HUDEP-2 (cell line): Measurements from ENCODE around the gene SLC25A17.
A peak's percentile ranks its signal among the peaks of the same experiment; 100 is the strongest.
"Not testable (repeated sequence)": the region's sequence is repeated elsewhere in the genome, so short reads cannot be mapped to it uniquely, and the experiment has no call there.

Experiments used
- DNase-seq, 76 experiments: peaks; one replicate each; lab custom pipeline; 2025; ENCODE audit not compliant: unreplicated experiment in 76 of 76; lab: John Stamatoyannopoulos, UW

The SLC25A17 gene, protein sequence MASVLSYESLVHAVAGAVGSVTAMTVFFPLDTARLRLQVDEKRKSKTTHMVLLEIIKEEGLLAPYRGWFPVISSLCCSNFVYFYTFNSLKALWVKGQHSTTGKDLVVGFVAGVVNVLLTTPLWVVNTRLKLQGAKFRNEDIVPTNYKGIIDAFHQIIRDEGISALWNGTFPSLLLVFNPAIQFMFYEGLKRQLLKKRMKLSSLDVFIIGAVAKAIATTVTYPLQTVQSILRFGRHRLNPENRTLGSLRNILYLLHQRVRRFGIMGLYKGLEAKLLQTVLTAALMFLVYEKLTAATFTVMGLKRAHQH

DNA sequence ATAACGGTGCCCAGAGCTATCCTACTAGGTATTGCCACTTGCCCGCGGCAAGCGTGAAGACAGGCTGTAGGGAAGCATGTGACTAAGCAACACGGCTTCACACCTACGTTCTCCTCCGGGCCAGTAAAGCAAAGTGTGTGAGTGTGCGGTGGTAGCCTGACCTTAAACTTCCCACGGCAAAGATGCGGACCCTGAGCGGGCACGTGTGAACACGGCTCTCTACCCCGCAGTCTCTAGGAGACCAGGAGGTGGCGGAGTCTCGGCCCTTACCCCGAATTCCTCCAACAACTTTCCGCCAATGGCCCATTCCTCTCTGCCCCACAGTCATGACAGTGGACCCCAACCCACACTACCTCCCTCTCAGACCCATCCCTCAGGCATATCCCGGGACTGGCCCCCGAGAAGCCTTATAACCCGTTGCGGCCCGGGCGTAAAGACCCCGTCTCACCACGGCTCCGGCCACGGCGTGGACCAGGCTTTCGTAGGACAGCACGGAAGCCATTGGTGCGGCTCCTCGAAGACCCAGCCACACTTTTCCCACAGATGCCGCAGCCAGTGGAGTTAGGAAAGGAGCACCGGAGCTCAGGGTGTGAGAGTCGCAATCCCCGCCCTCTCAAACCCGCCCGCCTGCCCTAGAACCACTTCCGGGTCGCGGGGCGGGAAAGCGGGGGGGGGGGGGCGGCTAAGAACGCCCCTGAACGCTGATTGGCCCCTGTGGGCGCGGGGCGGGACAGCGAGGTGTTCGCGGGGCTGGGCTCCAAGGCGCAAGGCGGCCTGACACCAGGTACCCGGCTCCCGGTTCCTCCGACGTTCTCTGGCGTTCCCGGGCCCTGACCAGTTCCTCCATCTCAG lies at the start of gene SLC25A17:
TSS of gene SLC25A17 (minus strand) at position 600 of the 852 bp plus-strand sequence. CDS start at position 502, 98 bp downstream.
- peak in 72 of 76 experiments; percentile 31 to 90 (median 80) for DNase-seq

DNA sequence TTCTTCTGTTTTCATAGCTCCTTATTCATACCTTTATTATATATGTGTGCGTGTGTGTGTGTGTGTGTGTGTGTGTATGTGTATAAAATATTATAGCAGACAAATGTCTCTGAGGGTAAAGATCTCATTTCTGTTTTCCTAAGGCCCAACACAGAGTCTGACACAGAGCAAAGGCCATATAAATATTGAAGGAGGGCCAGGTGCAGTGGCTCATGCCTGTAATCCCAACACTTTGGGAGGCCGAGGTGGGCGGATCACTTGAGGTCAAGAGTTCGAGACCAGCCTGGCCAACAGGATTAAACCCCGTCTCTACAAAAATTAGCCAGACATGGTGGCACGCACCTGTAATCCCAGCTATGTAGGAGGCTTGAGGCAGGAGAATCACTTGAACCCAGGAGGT lies 49.2 kb upstream of the SLC25A17 start:
- not testable (repeated sequence) for DNase-seq

DNA sequence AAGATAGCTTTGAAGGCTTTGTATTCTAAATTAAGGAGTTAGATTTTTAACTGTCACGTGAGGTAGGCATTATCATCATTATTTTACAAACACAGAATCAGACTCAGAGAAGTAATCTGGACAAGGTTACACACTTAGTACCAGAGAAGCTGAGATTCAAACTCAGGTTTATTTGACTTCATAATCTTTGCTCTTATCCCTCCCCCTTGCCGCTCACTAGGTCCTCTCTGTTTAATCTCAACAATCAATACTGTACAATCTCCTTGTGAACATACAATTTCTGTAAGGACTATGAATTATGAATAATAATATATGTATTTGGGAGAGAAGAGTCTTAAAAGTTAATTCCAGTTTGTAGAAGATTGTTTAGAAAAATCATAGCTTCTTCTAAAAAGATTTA lies 48.0 kb upstream of the SLC25A17 start:
- DNase-seq: no peak

DNA sequence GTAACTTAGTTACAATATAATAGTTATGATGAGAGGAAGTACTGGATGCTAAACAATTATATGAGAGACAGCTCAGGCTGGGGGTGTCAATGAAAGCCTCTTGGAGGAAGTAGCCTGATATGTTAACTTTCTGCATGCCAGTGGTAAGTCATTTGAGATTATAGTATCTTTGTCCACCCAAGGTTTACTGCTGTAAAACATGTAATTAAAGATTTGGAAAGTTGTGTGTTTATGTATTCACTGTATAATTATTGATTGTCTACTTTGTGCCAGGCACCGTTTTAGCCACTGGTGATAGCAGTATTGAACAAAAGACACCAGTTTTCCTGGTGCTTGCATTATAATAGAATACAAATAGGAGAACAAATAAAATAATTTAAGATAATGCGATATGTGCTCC lies 43.4 kb upstream of the SLC25A17 start:
- DNase-seq: no peak

DNA sequence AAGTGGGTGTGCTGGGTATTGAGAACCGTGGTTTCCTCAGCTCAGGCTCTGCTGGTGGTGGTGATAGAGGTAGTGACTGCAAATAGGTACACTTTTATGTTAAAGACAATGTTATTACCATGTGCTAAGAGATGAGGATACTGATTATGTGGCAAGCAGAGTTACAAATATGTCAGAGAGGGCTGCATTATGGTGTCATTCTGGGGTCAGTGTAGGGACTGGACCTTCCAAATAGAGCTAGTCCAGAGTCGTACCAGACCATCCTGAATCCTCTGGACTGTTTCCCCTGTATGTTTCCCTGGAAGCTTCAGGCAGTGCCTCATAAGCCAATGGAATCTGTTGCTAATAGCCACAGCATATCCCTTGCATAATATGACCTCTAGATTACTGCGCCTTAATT lies 42.9 kb upstream of the SLC25A17 start, which contains the start of gene DNAJB7:
TSS of gene DNAJB7 (minus strand) at position 101 of the 400 bp plus-strand sequence. CDS start 119 bp downstream, outside the sequence.
- no peak for DNase-seq

DNA sequence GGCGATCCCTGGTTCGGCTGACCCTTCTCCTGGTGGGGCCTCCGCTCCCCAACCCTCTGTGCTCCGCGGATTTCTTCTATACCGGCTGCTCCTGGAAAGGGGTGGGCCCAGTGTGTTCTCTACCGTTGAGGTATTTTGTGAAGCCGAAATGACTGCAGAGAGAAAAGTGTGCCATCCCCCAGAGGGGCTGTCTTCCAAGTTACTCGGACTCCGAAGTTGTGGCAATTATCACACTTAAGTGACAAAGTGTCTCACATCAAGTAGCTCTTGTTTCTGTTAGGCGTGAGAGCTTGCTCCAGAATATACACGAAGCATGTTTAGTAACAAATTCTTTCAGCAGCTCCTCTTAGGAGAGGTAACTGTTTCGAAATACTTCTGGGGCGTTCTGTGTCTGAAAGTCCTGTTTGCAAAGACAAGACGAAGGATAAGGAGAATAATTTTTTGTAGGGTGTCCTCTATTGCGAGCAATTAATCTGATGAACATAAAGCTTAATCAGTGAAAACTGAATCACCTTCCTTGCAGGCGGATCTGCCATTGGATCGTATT lies 38.2 kb upstream of the SLC25A17 start:
- no peak for DNase-seq

DNA sequence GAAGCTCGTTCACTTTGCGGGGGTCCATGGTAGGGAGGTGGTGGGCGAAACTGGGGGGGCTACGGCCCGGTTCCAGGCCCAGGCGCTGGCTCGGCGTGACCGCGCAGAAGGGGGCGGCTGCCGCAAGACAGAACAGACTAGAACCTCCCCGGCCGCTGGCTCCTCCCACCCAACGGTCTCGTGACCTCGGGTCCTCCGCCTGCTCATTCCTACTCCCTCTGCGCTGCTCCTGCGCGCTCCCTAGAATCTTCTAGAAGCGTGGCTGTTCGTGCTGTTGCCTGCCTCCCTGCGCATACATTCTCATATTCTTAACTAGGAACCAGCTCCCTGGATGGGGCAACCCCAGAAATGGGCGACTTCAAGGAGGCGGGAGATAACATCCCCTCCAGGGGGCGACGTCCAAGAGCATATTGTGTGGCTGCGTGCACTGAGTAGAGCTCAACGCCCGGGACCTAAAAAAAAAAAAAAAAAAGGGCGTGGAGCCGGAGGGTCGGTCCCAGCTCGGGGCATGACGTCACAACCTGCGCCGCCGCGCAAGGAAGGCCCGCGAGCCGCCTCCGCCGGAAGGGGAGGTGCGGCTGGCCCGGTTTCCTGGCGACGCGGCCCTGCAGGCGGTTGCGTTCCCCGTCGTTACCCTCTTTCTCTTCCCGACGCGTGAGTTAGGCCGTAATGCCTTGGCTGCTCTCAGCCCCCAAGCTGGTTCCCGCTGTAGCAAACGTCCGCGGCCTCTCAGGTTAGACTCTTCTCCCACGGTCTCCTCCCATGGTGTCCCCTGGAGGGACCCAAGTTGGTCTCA lies 37.6 kb upstream of the SLC25A17 start, which contains the start of the genes ST13 and XPNPEP3:
TSS of gene ST13 (minus strand) at position 127 of the 796 bp plus-strand sequence. CDS start at position 28, 99 bp downstream.
TSS of gene XPNPEP3 (plus strand) at position 636 of the 796 bp plus-strand sequence. CDS start at position 670, 34 bp downstream.
- peak; percentile 63 to 99 (median 94) for DNase-seq

DNA sequence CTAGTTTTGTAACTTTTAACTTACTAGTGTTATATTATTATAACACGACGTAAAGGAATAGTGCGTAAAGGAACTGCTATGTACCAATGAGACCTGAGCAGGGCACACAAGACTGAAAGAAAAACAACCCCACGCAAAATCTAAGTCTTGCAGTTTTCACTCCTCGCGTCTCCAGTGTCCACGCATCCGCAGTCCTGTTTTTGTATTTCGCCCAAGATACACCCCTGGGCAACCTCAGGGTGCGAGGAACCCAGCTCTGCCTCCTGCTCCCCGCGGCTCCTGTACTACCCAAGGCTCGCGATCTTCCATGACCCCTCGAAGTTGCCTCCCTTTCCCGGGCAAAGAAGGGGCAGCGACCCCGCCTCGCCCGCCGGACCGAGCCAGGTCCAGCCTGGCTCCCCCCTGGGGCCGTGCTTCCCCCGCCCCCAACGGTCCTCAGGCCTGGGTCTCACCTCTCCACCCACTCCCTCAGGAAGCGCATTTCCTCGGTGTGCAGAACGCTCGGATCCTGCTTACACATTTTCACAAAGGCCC lies 36.9 kb upstream of the SLC25A17 start:
- DNase-seq: peak in 30 of 76 experiments; percentile 5 to 65 (median 32)

DNA sequence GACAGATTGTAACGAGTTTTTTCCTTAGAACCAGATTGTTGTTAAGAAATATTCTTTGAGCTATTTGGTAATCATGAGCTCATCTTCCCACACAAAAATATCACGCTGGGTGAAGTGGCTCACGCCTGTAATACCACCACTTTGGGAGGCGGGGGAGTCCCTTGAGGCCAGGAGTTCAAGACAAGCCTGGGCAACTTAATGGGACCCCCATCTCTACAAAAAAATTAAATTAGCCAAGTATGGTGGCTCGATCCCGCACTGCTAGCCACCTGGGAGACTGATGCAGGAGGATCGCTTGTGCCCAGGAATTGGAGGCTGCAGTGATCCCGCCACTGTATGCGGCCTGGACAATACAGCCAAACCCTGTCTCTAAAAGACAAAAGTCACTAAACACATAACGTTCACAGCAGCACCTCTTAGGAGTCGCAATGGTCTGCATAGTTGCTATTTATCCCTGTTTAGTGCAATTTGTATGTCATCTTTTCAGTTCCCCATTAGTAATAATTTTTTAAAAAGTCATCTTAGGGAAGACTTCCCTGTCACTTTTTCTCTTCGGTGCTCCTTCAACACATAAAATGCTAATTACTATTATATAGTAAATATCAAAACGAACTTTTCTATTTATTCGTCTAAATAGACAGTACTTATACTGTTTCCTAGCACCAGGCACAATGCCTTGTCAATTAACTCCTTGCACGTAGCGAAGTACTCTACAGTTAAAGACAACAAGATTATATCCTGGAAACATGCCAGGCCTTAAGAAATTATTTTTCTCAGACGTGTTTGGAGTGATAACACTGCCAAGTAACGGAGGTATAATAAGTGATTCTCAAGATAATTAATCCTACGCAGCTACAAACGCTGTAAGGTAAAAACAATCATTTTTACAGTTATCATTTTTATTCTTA lies 36.2 kb upstream of the SLC25A17 start:
- DNase-seq: peak in 28 of 76 experiments; percentile 2 to 69 (median 35)

DNA sequence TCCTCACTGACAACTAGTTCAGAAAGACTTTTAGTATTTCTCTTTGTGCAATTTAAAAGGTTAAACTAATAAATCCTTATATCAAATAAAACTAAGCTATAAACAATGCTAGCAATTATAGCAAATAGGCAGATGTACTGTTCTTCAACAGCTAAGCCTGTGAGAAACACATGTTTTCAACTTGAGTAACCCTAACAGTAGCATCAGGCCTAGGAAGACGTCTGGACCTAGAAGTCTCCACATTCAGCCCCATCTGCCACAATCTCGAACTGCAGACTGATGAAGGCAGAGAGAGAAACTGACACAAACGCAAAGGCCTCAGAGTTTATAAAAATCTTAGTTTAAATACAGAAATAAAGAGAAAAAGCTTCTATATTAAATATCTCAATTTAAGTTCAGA lies 34.8 kb upstream of the SLC25A17 start:
- DNase-seq: peak in 6 of 76 experiments; percentile 7 to 13 (median 12)

DNA sequence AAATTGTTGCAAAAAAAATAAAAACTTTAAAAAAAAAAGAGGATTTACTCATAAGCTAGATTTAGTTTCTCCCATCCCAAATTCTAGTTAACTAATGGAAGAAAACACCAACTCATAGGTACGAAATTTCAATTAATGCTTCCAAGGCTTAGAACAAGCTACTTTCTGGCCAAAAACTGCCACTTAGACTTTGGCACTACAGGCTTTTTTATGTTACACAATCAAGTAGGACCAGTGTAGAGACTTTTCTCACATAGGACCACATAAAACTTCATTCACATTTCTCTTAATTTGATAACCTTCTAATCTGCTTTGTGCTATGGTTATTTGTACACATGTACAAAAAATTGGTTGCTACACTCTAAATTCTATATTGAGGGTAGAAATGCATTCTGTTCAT lies 34.2 kb upstream of the SLC25A17 start:
- no peak for DNase-seq

DNA sequence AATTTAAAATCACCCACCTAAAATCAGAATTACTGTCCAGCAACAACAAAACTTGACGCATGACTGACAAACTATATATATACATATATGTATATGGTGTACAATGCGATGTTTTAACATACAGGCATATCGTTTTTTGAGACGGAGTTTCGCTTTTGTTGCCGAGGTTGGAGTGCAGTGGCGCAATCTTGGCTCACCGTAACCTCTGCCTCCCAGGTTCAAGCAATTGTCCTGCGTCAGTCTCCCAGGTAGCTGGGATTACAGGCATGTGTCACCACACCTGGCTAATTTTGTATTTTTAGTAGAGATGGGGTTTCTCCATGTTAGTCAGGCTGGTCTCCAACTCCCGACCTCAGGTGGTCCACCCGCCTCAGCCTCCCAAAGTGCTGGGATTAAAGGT lies 26.7 kb upstream of the SLC25A17 start:
- DNase-seq: not testable (repeated sequence)

DNA sequence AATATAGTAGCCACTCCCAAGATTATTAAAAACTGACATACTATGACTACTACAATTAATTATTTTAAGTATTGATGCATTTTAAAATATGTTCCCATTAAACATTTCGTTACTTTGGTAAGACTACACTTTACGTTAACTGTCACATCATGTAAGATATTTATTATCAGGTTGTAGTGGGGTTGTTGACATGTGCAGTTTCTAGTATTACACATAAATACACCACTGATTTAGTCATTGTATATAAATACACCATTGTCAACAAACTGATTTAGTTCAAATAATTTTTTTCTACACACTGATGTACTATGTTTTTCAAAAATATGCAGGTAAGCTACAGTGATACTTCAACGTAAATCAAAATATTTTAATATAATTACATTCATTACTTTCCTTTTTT lies 25.8 kb upstream of the SLC25A17 start:
- no peak for DNase-seq

DNA sequence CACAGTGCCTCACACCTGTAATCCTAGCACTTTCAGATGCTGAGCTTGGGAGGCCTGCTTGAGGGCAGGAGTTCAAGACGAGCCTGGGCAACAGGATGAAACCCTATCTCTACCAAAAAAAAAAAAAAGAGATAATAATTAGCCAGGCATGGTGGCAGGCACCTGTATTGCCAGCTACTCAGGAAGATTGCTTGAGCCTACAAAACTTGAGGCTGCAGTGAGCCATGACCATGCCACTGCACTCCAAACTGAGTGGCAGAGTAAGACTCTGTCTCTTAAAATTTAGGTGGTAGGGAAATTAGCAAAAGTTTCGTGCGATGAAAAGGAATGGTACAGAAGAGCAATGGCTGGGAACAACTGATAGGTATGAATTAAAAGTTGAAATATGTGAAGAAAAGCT lies 19.3 kb upstream of the SLC25A17 start:
- DNase-seq: no peak

DNA sequence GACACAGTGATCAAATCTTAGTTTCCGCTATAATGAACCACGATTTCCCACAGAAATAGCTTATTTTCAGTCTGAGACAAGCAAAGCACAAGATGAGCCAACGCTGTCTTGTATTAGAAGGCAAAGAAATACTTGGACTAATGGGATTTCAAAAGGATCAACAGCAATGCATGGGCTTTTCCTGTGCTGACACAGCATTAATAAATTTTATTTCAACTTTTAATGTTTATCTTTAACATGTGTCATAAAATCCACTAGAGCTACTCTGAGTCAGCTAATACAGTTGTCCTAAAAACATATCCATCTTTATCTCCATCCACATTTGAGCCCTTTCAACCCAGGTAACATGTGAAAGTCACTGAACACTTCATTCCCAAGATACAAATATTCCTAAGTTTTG lies 15.5 kb upstream of the SLC25A17 start:
- no peak for DNase-seq

DNA sequence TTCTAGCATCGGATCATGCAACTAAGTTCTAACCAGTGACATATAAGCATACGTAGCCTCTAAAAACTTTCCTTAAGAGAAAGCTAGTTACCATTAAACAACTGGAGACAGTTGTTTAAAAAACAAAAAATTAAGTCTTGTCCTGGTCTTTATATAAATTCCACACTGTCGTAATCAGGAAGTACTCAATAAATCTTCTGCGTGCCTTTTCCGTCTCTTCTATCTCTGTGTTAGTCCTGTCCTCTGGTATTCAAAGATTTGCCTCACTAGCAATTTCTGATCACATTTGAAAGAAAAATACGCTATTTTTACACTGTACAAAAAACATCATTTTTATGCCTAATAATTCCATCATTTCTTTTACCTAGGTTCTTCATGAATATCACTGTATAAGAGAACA lies 10.0 kb upstream of the SLC25A17 start:
- no peak for DNase-seq

DNA sequence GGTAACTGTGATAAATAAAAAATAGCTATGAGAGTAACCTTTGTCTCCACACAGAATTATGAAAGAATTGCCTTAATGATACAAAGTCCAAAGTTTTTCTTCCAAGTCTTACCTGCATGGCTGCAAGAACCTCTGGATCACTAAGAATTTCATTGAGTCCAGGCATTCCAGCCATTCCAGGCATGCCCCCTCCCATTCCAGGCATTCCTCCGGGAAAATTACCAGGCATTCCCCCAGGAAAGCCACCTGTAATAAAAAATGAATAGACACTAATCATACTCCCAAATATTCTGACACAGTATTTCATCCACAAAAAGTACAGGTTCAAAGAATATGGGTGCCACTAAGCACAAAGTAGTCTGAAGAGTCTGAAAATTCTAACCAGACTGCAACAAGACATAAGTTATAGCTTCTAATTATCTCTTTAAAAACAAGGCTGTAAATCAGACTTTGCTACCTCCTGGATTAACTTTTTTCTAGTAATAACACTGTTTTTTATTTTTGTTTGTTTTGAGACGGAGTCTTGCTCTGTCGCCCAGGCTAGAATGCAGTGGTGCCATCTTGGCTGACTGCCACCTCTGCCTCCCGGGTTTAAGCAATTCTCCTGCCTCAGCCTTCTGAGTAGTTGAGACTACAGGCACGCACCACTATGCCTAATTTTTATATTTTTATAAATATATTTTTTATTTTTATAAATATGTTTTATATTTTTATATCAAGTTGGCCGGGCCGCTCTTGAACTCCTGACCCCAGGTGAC lies 8.0 kb upstream of the SLC25A17 start:
- no peak for DNase-seq

DNA sequence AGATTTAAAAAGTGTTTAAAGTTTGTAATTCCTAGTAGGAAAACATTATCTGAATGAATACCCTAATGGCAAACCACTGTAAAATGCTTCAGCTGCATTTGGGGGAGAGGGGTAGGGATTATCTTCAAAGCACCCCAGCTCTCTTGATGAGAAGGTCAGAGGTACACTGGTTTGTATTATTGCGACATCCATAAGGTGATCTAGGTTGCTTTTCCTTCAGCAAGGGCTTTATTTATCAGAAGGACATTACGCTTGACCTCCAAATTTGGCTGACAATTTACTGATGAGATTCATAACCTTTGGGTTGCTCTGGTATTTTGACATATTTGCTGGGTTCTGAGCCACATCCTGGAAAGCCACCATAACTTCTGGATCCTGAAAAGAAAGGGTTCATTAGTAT lies 7.1 kb upstream of the SLC25A17 start:
- not testable (repeated sequence) for DNase-seq
